Stimulated activated CD8-positive, alpha-beta memory T cell treated with anti-CD3 and anti-CD28 coated beads, Interleukin-15, amount 100 ng/mL, for 1 hour (primary cell): ENCODE measurements around the gene CTNNA3.

Experiments
- DNase-seq: peaks from one replicate; pipeline ENCODE4 v3.0.0-alpha.2; 2020; ENCODE audit warnings: low read depth

Gene CTNNA3

DNA sequence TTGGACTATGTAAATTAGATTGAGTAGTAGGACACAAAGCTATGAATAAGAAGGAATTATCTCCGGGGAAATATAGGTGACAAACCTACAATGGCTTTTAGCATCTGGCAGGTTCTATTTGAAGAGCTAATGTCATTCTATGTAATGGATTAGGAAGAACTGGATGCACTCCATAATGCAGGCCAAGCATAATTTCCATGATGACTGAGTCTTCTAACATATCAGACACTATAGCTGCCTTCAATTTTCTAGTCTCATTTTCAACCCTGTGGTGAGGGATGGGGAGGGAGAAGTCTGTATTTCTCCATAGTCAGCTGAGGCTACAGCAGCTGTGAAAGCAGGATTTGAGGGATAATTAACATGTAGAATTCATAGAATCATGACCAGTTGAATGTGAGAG is 1160.6 kb downstream of the CTNNA3 start:
- no peak for DNase-seq

DNA sequence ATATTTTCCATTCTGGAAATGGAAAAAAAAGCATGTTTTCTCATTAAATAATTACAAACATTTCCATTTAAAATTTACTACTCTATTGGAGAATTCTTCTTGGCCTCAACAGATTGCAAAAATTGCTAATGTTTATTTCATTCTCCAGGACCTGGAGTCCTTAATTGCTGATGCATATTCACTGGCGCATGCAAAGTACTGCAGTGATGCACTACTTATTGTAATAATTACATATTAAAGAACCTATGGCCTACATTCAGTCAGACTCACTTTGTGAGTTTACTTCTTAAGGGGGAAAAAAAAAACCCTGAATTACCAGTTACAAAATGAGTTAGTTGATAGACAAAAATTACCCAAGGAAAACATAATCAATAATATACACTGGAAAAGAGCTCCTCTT is 1161.1 kb downstream of the CTNNA3 start:
- DNase-seq: no peak

DNA sequence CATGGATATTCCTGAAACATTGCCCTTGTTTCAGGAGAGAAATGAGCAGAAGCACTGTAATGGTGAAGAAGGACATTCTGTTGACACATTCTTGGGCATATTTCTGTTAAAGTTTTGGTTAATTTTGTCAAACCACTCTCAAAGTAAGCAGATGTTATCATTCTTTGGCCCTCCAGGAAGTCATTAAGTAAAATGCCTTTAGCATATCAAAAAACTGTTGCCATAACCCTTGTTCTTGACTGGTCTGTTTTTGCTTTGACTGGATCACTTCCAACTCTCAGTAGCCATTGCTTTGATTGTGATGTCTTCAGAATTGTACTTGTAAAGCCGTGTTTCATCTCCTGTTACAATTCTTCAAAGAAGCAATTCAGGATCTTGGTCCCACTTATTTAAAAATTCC is 1174.5 kb downstream of the CTNNA3 start:
- DNase-seq: no peak

DNA sequence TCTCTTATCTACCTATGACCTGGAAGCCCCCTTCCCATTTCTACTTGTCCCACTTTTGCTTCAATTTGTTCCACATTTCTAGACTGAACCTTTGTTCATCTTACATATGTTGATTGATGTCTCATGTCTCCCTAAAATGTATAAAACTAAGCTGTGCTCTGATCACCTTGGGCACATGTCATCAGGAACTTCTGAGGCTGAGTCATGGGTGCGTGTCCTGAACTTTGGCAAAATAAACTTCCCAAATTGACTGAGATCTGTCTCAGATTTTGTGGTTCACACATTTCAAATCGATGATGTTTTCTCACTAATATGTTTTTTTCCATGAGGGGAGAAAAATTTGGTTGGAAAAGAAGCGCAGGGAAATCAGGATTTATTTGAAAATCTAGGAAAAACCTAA is 1176.4 kb downstream of the CTNNA3 start:
- no peak for DNase-seq

DNA sequence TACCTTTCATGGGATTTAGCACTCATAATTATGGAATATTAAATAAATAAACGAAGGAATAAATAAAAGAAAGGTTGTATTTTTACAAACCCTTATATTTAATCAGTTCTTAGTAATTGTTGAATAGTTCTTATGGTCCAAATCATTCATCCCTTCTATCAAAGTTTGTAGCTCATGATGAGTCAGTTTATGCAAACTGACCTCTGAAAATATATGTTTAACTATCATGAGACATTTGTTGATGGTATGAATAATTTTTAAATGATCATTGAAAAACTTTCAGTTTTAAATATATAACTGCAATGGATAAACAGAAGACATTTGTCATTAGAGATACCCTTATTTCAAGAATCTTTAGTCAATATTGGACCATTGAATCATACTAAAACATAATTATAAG is 1181.3 kb downstream of the CTNNA3 start:
- DNase-seq: no peak

DNA sequence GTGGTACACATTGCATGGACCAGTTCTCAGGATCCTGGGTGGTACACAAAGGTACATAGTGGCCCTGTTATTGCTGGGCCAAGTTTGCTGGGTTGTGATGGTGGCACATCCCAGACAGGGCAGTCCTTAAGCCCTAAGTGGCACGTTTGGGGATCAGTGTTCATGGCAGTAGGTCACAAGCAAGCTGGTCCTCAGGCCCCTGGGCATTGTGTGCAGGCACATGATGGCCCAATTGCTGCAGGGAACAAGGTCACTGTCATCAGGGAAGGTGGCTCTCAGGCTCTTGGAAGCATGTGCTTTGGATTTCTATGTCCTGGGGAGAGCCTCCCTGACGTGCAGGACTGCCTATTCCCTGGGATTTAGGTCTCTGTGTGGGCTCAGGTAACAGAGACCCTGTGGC is 1182.5 kb downstream of the CTNNA3 start:
- no peak for DNase-seq

DNA sequence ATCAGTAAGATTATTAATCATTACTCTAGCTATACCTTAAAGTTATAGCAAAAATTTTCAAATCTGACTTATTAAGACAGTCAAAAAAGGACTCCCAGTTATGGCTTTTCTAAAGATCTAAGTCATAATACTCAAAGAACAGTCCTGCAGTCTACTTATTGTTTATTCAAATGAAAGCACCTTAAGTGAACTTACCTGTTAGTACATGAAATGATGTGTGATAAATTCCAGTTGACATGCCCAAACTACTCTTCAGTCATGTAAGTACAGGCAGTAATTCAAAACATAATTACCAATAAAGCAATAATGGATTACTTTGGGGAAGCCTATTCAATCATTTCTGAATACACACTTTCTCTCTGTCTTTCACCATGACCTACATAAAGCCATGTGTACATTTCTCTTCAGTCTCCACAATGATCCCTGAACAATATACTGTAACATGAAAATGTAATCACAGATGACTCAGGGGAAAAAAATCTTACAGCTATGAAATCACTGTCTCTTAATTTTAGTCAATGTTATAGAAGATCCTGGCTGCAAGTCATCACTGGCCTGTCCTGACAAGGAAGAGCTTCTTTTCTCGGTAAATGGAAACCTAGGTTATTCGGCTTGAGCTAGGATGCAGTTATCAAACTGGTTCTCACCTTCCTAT is 1190.9 kb downstream of the CTNNA3 start:
- DNase-seq: no peak

DNA sequence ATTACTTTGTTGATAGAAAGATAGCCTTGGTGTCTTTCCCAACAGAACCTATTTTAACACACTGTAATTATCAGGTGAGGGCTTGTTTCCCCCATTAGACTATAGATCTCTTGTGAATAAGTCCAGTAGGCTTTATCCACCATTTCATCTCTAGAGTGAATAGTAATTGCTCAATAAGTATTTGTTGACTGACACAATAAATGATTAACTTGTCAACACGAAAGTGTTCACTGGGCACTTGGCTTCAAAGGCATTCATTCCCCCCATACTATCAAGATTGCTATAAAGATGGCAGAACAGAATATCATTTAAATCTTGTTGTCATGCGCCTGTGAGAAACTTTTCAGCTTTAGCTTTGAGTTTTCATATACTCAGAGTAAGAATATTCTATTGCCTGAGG is 1194.6 kb downstream of the CTNNA3 start:
- no peak for DNase-seq

DNA sequence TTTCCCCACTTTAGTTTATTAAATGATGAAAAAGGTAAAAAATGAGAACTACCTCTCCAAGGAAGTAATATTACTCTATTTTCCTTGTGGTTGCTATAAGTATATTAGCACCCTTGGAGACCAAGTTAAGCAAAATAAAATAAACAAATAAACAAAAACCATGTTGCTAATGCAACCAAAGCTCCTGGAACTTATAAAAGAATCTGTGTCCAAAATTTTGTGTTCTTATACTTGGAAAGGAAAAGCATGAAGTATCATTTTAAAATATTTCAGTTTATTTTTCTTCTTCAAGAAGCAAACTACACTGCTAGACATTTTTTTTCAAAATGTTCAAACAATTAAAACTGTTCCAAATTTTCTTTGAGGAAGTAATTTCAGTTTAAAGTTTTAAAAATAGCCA is 1212.0 kb downstream of the CTNNA3 start:
- DNase-seq: no peak

DNA sequence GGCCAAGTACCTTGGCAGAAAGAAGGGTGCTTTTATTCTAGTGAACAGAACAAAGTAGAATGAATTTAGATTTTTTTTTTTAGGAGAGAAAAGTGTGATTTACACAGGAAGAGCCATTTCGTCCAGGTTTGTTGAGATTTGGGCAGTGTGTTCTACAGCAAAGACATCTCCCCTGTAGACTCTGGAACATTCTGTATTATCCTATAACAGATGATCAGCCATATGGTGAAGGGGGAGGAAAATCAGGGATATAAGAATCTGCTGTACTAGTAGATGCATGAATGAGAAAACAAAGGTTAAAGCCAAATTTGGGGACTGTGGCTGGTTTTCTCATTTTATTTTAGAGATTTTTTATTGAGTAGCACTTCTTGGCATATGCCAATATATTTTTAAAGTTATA is 1223.8 kb downstream of the CTNNA3 start:
- DNase-seq: no peak

DNA sequence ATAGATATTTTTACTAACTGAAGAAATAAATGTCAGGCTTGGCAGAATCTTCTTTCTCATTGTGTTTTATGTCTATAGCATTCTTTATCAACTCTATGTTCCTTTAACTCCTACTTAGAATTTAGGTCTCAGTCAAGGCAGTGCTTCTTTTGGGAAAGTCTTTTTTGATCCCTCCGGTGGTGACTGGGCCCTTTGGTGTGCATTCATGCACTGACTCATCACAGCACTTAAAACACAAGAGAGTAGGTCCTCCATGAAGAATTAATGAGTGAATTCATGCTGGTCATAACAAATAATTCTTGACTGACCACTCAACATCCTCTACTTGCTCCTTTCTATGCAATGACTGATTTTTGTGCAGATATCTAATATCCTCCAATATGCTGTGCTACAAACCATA is 1229.0 kb downstream of the CTNNA3 start:
- no peak for DNase-seq

DNA sequence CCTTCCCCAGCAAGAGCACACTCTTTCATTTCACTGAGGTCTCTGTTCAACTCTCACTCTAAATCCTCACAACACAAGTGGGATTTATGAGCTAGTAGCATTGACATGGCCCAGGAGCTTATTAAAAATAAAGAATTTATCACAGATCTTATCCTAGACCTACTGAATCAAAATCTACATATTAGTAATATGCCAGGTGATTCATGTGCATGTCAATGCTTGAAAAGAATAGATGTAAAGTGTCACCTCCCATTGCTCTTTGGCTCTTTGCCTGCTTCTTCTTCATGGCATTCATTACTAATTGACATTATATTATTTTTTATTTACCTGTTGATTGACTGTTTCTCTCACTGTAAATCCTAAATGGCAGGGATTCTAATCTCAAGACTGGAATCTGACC is 1229.4 kb downstream of the CTNNA3 start:
- no peak for DNase-seq

DNA sequence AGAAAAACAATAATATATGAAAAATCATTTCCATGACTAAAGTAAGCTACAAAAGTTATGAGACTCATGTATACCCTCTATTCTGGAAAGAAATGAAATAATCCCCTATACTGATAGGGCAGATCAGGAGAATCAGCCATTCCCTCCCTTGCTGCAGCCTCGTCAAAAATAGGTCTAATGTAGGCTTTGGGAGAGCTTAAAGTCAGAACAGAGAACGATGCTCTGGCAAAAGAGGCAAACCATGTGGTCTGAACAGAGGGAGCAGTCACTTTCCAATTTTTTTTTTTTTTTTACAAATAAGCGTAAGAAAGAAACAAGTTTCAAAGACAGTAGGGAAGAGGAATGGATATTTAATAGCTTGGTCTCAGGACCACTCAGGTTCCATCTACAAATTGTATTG is 1232.4 kb downstream of the CTNNA3 start:
- no peak for DNase-seq

DNA sequence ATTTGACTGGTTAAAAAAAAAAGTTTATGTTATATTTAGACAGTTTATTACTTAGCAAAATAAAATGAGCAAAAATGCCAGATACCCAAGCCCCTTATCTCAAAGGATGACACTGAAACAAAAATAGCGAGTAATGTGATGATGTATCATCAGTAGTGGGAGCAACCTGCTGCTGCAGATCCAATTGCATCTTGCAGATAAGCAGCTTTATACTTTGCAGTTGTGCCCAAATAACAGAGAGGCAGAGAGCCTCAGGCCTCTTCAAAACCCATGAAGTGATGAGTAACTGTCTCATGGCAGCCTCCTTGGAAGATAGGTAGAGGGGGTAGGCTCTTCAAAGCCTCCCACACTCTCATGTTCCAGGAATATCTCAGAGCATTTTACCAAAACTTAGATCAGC is 1238.4 kb downstream of the CTNNA3 start:
- DNase-seq: no peak

DNA sequence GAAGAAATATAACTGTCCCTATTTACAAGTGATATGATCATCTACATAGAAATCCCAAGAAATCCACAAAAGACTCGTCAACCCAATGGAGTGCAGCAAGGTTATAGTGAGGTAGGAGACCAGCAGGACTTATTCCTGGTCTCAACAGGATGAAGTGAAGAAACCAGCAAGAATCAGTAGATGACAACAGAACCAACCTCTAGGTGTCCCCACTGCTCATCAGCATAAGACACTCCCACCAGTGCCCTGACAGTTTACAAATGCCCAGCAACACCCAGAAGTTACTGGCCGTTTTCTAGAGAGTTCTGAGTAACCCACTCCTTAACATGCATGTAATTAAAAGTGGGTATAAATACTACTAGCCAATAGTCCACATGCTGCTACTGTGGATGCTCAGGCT is 1240.7 kb downstream of the CTNNA3 start:
- DNase-seq: no peak

DNA sequence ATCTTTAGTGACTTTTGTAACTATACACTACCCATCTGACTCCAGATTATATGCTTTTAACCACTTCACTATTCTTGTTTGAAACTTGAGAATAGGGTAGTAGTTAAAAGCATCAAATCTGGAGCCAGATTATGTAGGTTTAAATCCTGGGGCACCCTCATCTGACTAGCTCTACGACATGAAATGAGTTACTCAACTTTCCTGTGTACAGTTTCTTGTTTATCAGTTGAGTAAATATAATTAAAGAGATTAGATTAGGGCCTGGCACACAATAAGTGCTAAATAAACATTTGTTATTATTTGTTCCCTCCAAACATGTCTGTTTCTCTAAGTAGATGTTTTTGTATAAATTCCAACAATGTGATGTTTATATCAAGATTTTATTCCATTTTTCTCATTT is 1255.4 kb downstream of the CTNNA3 start:
- DNase-seq: no peak

DNA sequence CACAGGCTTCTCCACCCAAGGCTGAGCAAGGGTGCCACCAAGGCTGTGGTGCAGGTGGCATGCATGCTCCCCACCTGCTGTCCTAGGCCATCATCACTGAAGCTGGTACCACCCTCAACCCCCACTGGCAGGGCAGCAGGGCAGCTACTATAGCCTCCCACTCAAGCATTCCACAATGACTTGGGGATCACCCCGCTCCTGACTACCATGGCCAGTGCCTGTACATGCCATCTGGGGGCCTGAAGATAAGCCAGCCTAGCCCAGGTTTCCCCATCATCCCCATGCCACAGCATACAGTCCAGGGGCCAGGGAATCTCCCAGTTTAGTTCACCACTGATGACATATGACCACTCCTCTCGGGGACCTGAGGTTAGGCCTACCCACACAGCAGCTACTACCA is 1281.1 kb downstream of the CTNNA3 start:
- no peak for DNase-seq

DNA sequence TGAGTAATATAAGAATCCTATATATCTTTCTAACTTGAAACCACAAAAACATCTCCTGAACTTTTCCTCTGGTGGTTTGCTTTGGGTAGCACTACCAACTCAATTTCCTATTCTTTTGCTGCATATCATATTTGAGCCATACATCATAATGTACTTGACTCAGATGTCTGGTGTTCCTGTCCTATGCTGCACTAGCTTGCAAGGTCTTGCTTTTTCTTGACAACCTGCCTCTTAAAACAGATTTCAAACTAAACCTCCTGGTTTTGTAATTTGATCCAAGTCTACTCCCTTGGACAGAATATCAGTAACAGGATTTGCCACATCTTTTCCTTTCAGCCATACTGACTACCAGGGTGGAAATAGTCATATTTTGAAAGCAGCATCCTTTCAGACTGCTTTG is 1290.4 kb downstream of the CTNNA3 start:
- DNase-seq: no peak

DNA sequence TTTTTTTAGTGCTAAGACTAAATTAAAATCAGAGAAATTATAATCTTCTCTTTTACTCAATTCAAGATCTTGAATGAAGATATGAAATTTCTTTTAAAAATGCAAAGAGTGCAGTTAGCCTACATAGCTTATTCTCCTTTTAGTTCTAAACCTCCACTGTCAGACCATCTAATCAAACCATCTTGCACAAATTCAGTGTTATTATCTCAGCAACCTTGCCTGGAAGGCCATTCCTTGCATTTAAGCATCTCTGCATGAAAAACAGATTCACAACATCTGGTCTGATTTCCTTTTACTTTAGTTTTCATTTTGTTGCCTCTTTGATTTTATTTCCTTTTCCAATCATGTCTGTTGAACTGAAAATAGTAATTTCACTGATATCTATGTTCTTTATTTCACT is 1297.3 kb downstream of the CTNNA3 start:
- no peak for DNase-seq

DNA sequence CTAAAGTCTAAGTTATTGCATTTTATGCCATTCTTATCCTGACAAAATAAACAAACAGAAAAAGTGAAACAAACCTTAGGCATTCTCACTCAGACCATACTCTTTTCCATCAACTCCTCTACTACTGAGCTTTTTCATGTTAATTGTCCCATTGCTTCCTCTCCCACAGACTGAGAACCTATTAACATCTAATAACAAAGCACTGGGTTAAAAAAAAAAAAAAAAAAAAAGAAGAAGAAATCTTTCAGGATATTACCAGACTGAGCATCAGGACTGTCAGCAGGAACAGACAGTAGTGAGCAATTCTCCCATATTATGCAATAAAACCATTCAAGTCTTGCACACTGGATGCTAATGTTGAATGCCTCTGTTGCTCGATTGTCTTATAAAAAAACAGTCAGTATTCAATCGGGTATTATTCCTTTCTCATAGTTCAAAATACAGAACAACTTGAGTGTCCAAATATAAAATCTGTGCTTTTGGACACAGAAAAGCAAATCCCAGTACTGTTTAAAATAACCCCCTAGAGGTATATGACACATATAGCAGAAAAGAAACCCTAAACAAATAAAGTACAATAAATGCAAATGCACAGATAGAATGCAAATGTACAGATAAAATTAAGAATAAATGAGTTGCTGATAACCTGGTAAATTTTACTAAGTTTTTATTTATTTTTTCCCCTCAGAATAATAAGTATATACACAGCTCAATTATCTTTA is 1301.5 kb downstream of the CTNNA3 start:
- DNase-seq: no peak

DNA sequence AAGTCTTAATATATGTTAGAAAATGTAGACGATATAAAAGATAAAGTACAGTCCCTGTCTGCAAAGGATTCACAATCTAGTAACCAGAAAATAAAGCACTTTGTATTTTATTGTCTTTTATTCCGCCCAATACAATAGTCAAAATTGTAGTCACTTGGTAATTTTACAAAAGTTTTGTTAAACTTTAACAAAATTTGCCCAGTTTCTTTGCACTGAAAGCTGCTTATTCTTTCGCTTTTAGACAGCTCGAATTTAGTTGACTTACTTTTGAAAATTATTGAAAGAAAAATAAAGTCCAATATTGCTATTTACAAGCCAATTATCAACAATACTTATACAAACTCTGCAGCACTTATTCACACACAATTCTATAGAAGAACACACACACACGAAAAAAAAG is 1305.1 kb downstream of the CTNNA3 start:
- DNase-seq: no peak

DNA sequence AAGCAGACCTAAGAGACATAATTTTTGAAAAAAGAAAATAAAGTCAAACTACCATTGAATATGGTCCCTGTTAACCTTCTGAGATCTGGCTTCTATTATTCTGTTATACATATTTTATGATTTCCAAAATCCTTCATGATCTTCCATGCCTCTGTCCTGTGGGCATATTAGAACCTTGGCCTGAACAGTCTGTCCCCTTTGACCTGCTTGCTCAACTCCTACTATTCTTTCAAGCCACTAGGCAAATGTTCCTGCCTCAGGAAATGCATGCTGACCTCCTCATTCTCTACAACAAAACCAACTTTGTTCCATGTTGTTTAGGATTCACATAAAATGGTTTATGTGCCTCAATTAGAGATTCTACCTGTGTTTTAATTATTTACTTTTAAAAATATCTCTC is 1315.0 kb downstream of the CTNNA3 start:
- DNase-seq: no peak

DNA sequence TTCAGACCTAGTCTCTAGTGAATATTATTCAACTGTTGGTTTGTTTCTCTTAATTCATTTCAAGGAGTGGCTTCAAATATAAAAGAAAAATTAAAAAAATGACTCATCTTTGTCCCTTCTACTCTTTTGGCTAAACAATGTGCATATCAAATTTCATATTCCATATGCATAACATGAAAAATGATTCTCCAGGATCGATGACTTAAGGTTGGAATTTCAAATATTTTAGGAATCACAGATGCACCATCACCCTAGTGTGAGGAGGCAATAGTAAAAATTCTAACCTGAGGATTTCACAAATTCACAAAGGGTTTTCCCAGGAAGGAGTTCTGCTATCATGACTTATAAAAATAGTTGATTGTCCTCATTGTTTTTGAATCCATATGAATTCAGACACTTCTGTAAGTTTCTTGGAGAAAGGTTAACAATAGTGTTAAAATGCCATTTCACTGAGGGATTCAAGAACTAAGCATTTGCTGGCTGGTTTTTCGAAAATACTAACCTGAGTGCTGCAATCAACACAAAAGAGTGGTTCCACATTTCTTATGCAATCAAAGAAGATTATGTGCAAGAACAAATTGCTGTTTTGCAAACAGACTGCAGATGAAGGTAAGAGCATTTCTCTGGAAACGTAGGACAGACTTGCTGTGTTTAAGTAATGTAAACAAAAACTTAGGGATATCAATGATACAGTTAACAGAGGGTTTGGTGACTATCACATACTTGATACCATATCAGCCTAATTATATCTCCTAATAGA is 1317.7 kb downstream of the CTNNA3 start:
- no peak for DNase-seq
